SU-DHL-6 (cell line): Measurements from ENCODE around the gene RNF168.

Experiments used
- H2AFZ ChIP-seq: fragments of 200-600 bp; sonication (generic); 2 replicates; pipeline ENCODE4 v1.6.1; 2014; ENCODE audit warnings: low read depth, mild to moderate bottlenecking, moderate library complexity, mixed read lengths, antibody characterized with exemption, low read length; ENCODE audit not compliant: severe bottlenecking
- H3F3A ChIP-seq: fragments of 200-600 bp; shearing (Covaris generic); 2 replicates; pipeline ENCODE4 v1.6.0; 2016; ENCODE audit warnings: antibody characterized with exemption, mild to moderate bottlenecking; ENCODE audit not compliant: insufficient read depth
- H3K27ac ChIP-seq: fragments of 200-600 bp; sonication (generic); 2 replicates; pipeline ENCODE4 v1.5.1; 2016; ENCODE audit warnings: low read depth, mild to moderate bottlenecking, low read length, moderate library complexity, mixed read lengths
- H3K27me3 ChIP-seq: fragments of 200-600 bp; sonication (generic), shearing (Covaris generic); 2 replicates; pipeline ENCODE4 v1.6.0; 2014; ENCODE audit warnings: mild to moderate bottlenecking, low read length
- H3K36me3 ChIP-seq: fragments of 200-600 bp; sonication (generic); 2 replicates; pipeline ENCODE4 v1.6.1; 2014; ENCODE audit warnings: mild to moderate bottlenecking, low read length, mixed read lengths
- H3K4me2 ChIP-seq: fragments of 300-600, 200-600 bp; shearing (Covaris generic), sonication (generic); 2 replicates; pipeline ENCODE4 v1.6.0; 2014; ENCODE audit warnings: low read length, low read depth, mild to moderate bottlenecking; ENCODE audit not compliant: poor library complexity, severe bottlenecking
- H3K4me3 ChIP-seq: fragments of 200-600 bp; sonication (generic); 2 replicates; pipeline ENCODE4 v1.5.1; 2014; ENCODE audit warnings: antibody characterized with exemption, low read length, mild to moderate bottlenecking, mixed read lengths; ENCODE audit not compliant: insufficient read depth, poor library complexity, severe bottlenecking
- H3K79me2 ChIP-seq: fragments of 200-600 bp; sonication (generic); 2 replicates; pipeline ENCODE4 v1.6.1; 2014; ENCODE audit warnings: mild to moderate bottlenecking, low read length, moderate library complexity; ENCODE audit not compliant: insufficient read depth
- H3K9ac ChIP-seq: fragments of 200-600 bp; sonication (generic); 2 replicates; pipeline ENCODE4 v1.7.0; 2014; ENCODE audit warnings: mild to moderate bottlenecking, low read length
- H3K9me2 ChIP-seq: fragments of 200-600 bp; sonication (generic); replicated peaks from 2 replicates; pipeline ENCODE4 v1.6.1; 2014; ENCODE audit warnings: low read length; ENCODE audit not compliant: insufficient read depth
- H3K9me3 ChIP-seq: fragments of 200-600 bp; sonication (generic); 2 replicates; pipeline ENCODE4 v1.6.1; 2014; ENCODE audit warnings: low read length, mixed read lengths; ENCODE audit not compliant: insufficient read depth
- H4K20me1 ChIP-seq: fragments of 200-600 bp; sonication (generic); 2 replicates; pipeline ENCODE4 v1.6.1; 2014; ENCODE audit warnings: low read depth, mild to moderate bottlenecking, antibody characterized with exemption, low read length, moderate library complexity, mixed read lengths
- EZH2phosphoT487 ChIP-seq: fragments of 200-600 bp; sonication (generic), shearing (Covaris generic); conservative IDR thresholded peaks from 2 replicates; pipeline ENCODE4 v1.6.1; 2018; ENCODE audit warnings: mild to moderate bottlenecking, antibody characterized with exemption, low read length, moderate library complexity, mixed read lengths
- TF ChIP-seq, protein P1 (sequence below): fragments of 200-600 bp; sonication (generic); IDR thresholded peaks from one replicate; pipeline ENCODE4 v1.5.1; 2017; ENCODE audit warnings: antibody characterized with exemption, mild to moderate bottlenecking, low read length, moderate library complexity; ENCODE audit not compliant: insufficient read depth, poor library complexity, severe bottlenecking

Gene RNF168

DNA sequence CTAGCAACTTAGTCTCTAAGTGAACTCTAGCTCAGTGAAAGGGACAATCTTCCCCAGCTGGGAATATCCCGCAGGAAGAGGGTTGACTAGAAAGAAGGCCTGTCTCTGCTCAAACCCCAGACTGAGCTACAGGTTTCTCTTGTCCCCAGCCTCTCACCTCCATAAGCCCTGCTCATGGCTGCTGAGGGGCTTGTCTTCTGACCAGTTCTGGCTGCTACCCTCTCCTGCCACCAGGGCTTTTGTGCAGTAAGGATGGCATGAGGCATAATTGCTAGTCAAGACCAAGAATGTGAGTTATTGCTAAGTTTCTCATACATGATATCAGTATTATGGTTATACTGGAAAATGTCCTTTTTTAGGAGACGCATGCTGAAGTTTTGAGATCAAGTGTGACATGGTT lies 43.5 kb upstream of the RNF168 start:
- TF ChIP-seq, protein P1, sequence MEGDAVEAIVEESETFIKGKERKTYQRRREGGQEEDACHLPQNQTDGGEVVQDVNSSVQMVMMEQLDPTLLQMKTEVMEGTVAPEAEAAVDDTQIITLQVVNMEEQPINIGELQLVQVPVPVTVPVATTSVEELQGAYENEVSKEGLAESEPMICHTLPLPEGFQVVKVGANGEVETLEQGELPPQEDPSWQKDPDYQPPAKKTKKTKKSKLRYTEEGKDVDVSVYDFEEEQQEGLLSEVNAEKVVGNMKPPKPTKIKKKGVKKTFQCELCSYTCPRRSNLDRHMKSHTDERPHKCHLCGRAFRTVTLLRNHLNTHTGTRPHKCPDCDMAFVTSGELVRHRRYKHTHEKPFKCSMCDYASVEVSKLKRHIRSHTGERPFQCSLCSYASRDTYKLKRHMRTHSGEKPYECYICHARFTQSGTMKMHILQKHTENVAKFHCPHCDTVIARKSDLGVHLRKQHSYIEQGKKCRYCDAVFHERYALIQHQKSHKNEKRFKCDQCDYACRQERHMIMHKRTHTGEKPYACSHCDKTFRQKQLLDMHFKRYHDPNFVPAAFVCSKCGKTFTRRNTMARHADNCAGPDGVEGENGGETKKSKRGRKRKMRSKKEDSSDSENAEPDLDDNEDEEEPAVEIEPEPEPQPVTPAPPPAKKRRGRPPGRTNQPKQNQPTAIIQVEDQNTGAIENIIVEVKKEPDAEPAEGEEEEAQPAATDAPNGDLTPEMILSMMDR, result no peak
- TF ChIP-seq EZH2phosphoT487, result no peak

DNA sequence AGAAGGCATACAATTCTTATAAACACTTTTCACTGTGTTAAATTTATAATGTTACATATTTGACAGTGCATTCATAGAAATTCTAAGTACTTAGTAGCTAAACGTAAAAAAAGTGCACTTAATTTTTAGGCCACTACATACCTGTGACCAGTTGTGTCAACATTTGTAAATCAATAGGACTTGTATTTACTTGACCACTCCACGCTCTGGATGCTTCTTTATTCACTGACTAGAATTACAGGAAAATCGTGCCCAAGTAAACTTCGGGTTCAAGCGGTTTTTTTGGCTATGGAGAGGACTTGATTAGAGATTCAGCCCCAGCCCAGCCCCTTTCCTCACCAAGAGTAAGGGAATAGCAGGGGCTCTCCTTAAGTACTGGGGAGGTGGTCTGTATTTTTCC lies 43.0 kb upstream of the RNF168 start:
- no peaks in the 10 kb centered on the region for H3K9me2 ChIP-seq
- no peaks in the 10 kb centered on the region for H3K27me3 ChIP-seq
- H2AFZ ChIP-seq, result no peak overlapping the region
- TF ChIP-seq, protein P1, result no peak
- TF ChIP-seq EZH2phosphoT487, result no peak
- no peak overlapping the region for H3K9ac ChIP-seq
- H3K4me2 ChIP-seq, result no peak overlapping the region
- H4K20me1 ChIP-seq, result no peaks in the 10 kb centered on the region
- H3K27ac ChIP-seq, result no peak overlapping the region
- no peak overlapping the region for H3K4me3 ChIP-seq
- peaks cover 15% of the 10 kb centered on the region; the same call in 1 of the 2 replicates for H3K9me3 ChIP-seq
- H3K36me3 ChIP-seq, result no peaks in the 10 kb centered on the region
- no peaks in the 10 kb centered on the region for H3K79me2 ChIP-seq
- H3F3A ChIP-seq, result no peaks in the 10 kb centered on the region

More for the DNA sequence above, 43.5 kb upstream of the RNF168 start:
- Histone ChIP-seq H3K36me3 (no peaks in the 10 kb centered on the region), H4K20me1 (no peaks in the 10 kb centered on the region), H2AFZ (no peak overlapping the region), H3K9me2 (no peaks in the 10 kb centered on the region), H3F3A (no peaks in the 10 kb centered on the region), H3K79me2 (no peaks in the 10 kb centered on the region), H3K9ac (no peak overlapping the region), H3K4me3 (no peak overlapping the region), H3K9me3 (peaks cover 15% of the 10 kb centered on the region; the same call in 1 of the 2 replicates), H3K4me2 (no peak overlapping the region), H3K27ac (no peak overlapping the region), H3K27me3 (no peaks in the 10 kb centered on the region)

DNA sequence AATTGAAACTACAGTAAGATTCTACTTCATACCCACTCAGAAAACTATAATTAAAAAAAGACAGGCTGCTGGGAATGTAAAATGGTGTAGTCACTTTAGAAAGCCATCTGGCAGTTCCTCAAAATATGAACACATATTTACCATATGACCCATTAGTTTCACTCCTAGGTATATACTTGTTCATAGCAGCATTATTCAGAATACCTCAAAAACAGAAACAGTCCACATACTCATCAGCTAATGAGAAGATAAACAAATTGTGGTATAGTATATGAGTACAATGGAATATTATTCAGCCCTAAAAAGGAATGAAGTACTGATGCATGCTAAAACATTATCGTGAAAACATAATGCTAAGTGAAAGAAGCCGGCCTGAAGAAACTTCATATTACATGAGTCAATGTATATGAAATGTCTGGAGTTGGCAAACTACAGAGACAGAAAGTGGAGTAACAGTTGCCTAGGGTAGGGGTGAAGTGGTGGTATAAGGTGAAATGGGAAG lies 41.0 kb upstream of the RNF168 start:
- Histone ChIP-seq H3K36me3 (no peaks in the 10 kb centered on the region), H3K9ac (no peak overlapping the region), H3K79me2 (no peaks in the 10 kb centered on the region), H3F3A (no peaks in the 10 kb centered on the region), H4K20me1 (no peaks in the 10 kb centered on the region), H3K9me2 (no peaks in the 10 kb centered on the region), H3K27ac (no peak overlapping the region), H2AFZ (no peak overlapping the region), H3K9me3 (peaks cover 6% of the 10 kb centered on the region; the same call in 1 of the 2 replicates), H3K27me3 (no peaks in the 10 kb centered on the region), H3K4me3 (no peak overlapping the region), H3K4me2 (no peak overlapping the region)
- no peak for TF ChIP-seq EZH2phosphoT487
- TF ChIP-seq, protein P1, result no peak
